GM23248 (cell line): Measurements from ENCODE around the gene HHATL. TPM values are rescaled to one million over a fixed set of nuclear protein-coding genes. Genes with fewer than 3 reads are reported as not detected.

ENCODE experiments used
- DNase-seq: peaks from one replicate; pipeline ENCODE4 v3.0.0-alpha.2; 2015
- H2AFZ ChIP-seq: fragments of 200-600 bp; sonication (generic); 2 replicates; pipeline ENCODE4 v1.6.1; 2016; ENCODE audit warnings: antibody characterized with exemption
- H3F3A ChIP-seq: fragments of 200-600 bp; sonication (generic); 2 replicates; pipeline ENCODE4 v1.6.1; 2016; ENCODE audit warnings: mild to moderate bottlenecking, antibody characterized with exemption, mixed run types; ENCODE audit not compliant: insufficient read depth
- H3K27ac ChIP-seq: fragments of 200-600 bp; sonication (generic); 2 replicates; pipeline ENCODE4 v1.5.1; 2016; ENCODE audit warnings: mild to moderate bottlenecking
- H3K27me3 ChIP-seq: fragments of 200-600 bp; sonication (generic); replicated peaks from 2 replicates; pipeline ENCODE4 v1.6.1; 2016; ENCODE audit warnings: mild to moderate bottlenecking; ENCODE audit not compliant: insufficient read depth
- H3K36me3 ChIP-seq: fragments of 200-600 bp; sonication (generic); 2 replicates; pipeline ENCODE4 v1.6.1; 2016; ENCODE audit warnings: low read depth, mild to moderate bottlenecking
- H3K4me1 ChIP-seq: fragments of 200-600 bp; sonication (generic); 2 replicates; pipeline ENCODE4 v1.6.1; 2016; ENCODE audit warnings: mild to moderate bottlenecking; ENCODE audit not compliant: insufficient read depth
- H3K4me2 ChIP-seq: fragments of 200-600 bp; sonication (generic); one replicate; pipeline ENCODE4 v1.6.1; 2016; ENCODE audit warnings: mild to moderate bottlenecking; ENCODE audit not compliant: unreplicated experiment
- H3K4me3 ChIP-seq: fragments of 200-600 bp; sonication (generic); 2 replicates; pipeline ENCODE4 v1.5.1; 2016; ENCODE audit warnings: mild to moderate bottlenecking
- H3K79me2 ChIP-seq: fragments of 200-600 bp; sonication (generic); 2 replicates; pipeline ENCODE4 v1.6.1; 2016; ENCODE audit warnings: mild to moderate bottlenecking; ENCODE audit not compliant: insufficient read depth
- H3K9ac ChIP-seq: fragments of 200-600 bp; sonication (generic); 2 replicates; pipeline ENCODE4 v1.6.1; 2016; ENCODE audit warnings: mild to moderate bottlenecking
- H3K9me2 ChIP-seq: fragments of 200-600 bp; sonication (generic); 2 replicates; pipeline ENCODE4 v1.6.1; 2016; ENCODE audit warnings: mixed run types, mild to moderate bottlenecking, moderate library complexity; ENCODE audit not compliant: insufficient read depth
- H3K9me3 ChIP-seq: fragments of 200-600 bp; sonication (generic); one replicate; pipeline ENCODE4 v1.6.1; 2017; ENCODE audit warnings: low read depth
- H4K20me1 ChIP-seq: fragments of 200-600 bp; sonication (generic); 2 replicates; pipeline ENCODE4 v1.6.0; 2016; ENCODE audit not compliant: insufficient read depth
- EZH2 ChIP-seq: fragments of 200-600 bp; sonication (generic); IDR thresholded peaks from 2 replicates; pipeline ENCODE4 v1.6.1; 2018; ENCODE audit warnings: antibody characterized with exemption, mild to moderate bottlenecking; ENCODE audit not compliant: insufficient read depth, poor library complexity, severe bottlenecking
- EZH2phosphoT487 ChIP-seq: fragments of 200-600 bp; sonication (generic); IDR thresholded peaks from 2 replicates; pipeline ENCODE4 v1.6.1; 2018; ENCODE audit warnings: antibody characterized with exemption, moderate library complexity, mild to moderate bottlenecking, low read depth; ENCODE audit not compliant: insufficient read depth
- WGBS, 2 experiments: methylation state at CpG; one replicate each; pipeline ENCODE4 v1.1.6; 2015 to 2017; ENCODE audit warnings: low lambda C conversion rate in 2 of 2, low coverage in 1 of 2; ENCODE audit errors: missing lambda C conversion rate in 2 of 2; 5-methylcytosine and 5-hydroxymethylcytosine counted together
- in situ Hi-C: fragments of 300-500 bp; cut with MboI; formaldehyde crosslinking; loops from 2 replicates; pipeline ENCODE4 v1.15.0; 2020
- polyA plus RNA-seq: library from polyadenylated mRNA; unstranded; fragments of >200 nt; fragmentation: Nextera tagmentation; extraction: Ambion mirVana; gene quantifications from 2 replicates; pipeline ENCODE4 v1.2.1, GENCODE V29; 2016
- total RNA-seq: library from RNA; depleted of rRNA; stranded (reverse); fragments of >200 nt; shearing (Covaris generic); gene quantifications from 2 replicates; pipeline ENCODE4 v1.2.3, GENCODE V29; 2014

Gene HHATL
- total and polyA plus RNA-seq, 2 experiments from 2014 or later = not detected

DNA sequence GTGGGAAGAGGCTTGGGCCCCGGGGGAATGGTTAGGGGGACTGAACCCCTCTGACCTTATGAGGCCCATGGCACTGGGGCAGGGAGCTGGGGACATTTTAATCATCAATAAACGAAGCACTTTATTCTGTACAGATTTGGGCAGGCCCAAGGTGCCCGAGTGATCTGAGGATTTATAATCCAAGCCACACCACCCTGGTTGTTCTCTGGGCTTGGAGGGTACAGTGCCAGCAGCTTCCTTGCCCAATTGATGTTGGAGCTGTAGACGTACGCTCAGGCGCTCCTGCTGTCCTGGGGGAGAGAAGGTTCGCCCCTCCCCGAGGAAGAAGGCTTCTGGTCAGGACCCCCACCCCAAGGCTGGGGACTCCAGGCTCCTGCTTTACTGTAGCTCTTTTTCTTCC is 36.6 kb downstream of the HHATL start:
- no peaks in the 10 kb centered on the region for H3K9me2 ChIP-seq
- H3F3A ChIP-seq = no peaks in the 10 kb centered on the region; the same call in 1 of the 2 replicates
- H3K36me3 ChIP-seq = no peaks in the 10 kb centered on the region; the same call in 1 of the 2 replicates
- in situ Hi-C loops = no loop called here
- H3K9me3 ChIP-seq = no peaks in the 10 kb centered on the region
- no peaks in the 10 kb centered on the region for H3K27me3 ChIP-seq
- H3K4me3 ChIP-seq = no peak overlapping the region
- no peak overlapping the region for H2AFZ ChIP-seq
- no peak overlapping the region for H3K4me2 ChIP-seq
- H3K27ac ChIP-seq = no peak overlapping the region
- H3K4me1 ChIP-seq = no peaks in the 10 kb centered on the region
- no peak for TF ChIP-seq EZH2
- TF ChIP-seq EZH2phosphoT487 = no peak
- no peaks in the 10 kb centered on the region for H4K20me1 ChIP-seq
- H3K9ac ChIP-seq = no peak overlapping the region
- WGBS, 2 experiments = 58 to 59% methylated on average over 8 of the region's 8 CpGs
- H3K79me2 ChIP-seq = no peaks in the 10 kb centered on the region
- DNase-seq = no peak

- no peaks in the 10 kb centered on the region for H3K79me2 ChIP-seq
Measured at GRCh38 chr3:42665050-42665878, 37.3 kb downstream of the HHATL start.

GRCh38 chr3:42664438-42664803 is 38.2 kb downstream of the HHATL start:
- Histone ChIP-seq H3K9ac (no peak overlapping the region), H3K27ac (no peak overlapping the region), H4K20me1 (no peaks in the 10 kb centered on the region), H3F3A (no peaks in the 10 kb centered on the region; the same call in 1 of the 2 replicates), H2AFZ (no peak overlapping the region), H3K27me3 (no peaks in the 10 kb centered on the region), H3K79me2 (no peaks in the 10 kb centered on the region), H3K9me3 (no peaks in the 10 kb centered on the region), H3K9me2 (no peaks in the 10 kb centered on the region), H3K4me2 (no peak overlapping the region), H3K36me3 (no peaks in the 10 kb centered on the region; the same call in 1 of the 2 replicates), H3K4me1 (peaks cover 8% of the 10 kb centered on the region; the same call in 1 of the 2 replicates), H3K4me3 (no peak overlapping the region)
- 78 to 83% methylated on average over 6 to 19 of the region's 19 CpGs for WGBS, 2 experiments
- in situ Hi-C loops = no loop called here
- no peak for DNase-seq
- TF ChIP-seq EZH2phosphoT487 (no peak), EZH2 (no peak)

More at GRCh38 chr3:42665050-42665878, 37.3 kb downstream of the HHATL start:
- H3K36me3 ChIP-seq = no peaks in the 10 kb centered on the region; the same call in 1 of the 2 replicates
- H3K9me3 ChIP-seq = no peaks in the 10 kb centered on the region
- DNase-seq = no peak
- no peak overlapping the region for H2AFZ ChIP-seq
- H3K9ac ChIP-seq = no peak overlapping the region
- no peaks in the 10 kb centered on the region for H3K9me2 ChIP-seq
- no peaks in the 10 kb centered on the region for H3K27me3 ChIP-seq
- 75 to 79% methylated on average over 13 to 15 of the region's 15 CpGs for whole genome bisulfite sequencing, 2 experiments
- no peak overlapping the region for H3K4me2 ChIP-seq
- H3K4me3 ChIP-seq = no peak overlapping the region
- H4K20me1 ChIP-seq = no peaks in the 10 kb centered on the region
- in situ Hi-C loops = no loop called here
- TF ChIP-seq EZH2 (no peak), EZH2phosphoT487 (no peak)
- no peak overlapping the region for H3K27ac ChIP-seq
- 0 out of 2 replicates have a peak, but pooled peaks cover under 1% of the 10 kb centered on the region for H3K4me1 ChIP-seq
- H3F3A ChIP-seq = no peaks in the 10 kb centered on the region; the same call in 1 of the 2 replicates

DNA sequence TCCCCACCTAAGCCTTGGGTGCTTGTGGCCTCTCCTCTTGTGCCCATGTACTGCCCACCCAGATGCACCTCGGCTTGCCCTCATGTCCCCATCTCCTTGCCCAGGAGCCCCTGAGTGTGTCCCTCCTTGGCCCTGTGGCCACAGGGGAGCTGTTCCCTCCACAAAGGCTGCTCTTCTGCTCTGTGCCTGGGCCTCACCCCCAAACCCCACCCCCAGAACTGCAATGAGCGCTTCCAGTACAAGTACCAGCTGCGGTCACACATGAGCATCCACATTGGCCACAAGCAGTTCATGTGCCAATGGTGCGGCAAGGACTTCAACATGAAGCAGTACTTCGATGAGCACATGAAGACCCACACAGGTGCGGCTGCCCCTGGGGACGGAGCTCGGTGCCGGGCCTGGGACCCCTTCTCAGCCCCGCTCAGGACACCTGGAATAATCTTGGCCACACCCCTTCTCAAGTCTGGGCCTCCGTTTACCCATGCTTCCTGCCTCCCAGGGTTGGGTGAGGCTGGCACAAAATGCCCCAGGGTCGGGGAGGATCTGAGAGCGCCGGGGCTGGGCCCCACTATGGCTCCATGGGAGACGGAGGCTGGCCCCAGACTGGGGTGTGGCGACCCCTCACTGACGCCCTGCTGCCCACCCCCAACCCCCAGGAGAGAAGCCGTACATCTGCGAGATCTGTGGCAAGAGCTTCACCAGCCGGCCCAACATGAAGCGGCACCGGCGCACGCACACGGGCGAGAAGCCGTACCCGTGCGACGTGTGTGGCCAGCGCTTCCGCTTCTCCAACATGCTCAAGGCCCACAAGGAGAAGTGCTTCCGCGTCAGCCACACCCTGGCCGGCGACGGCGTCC is 38.8 kb downstream of the HHATL start:
- no peak overlapping the region for H3K4me3 ChIP-seq
- no peak for DNase-seq
- H3K4me1 ChIP-seq = peaks cover 8% of the 10 kb centered on the region; the same call in 1 of the 2 replicates
- TF ChIP-seq EZH2phosphoT487 = no peak
- TF ChIP-seq EZH2 = no peak
- no peaks in the 10 kb centered on the region for H3K27me3 ChIP-seq
- H3K9ac ChIP-seq = no peak overlapping the region
- H3K79me2 ChIP-seq = no peaks in the 10 kb centered on the region
- no peaks in the 10 kb centered on the region for H3K9me2 ChIP-seq
- H3K9me3 ChIP-seq = no peaks in the 10 kb centered on the region
- 89 to 90% methylated on average over 24 to 38 of the region's 38 CpGs for WGBS, 2 experiments
- H4K20me1 ChIP-seq = no peaks in the 10 kb centered on the region
- H3K36me3 ChIP-seq = no peaks in the 10 kb centered on the region; the same call in 1 of the 2 replicates
- no peak overlapping the region for H3K4me2 ChIP-seq
- H3F3A ChIP-seq = no peaks in the 10 kb centered on the region; the same call in 1 of the 2 replicates
- no peak overlapping the region for H3K27ac ChIP-seq
- H2AFZ ChIP-seq = no peak overlapping the region
- in situ Hi-C loops = no loop called here
